ENCODE results near the gene DMPK. TPM values are rescaled to one million over a fixed set of nuclear protein-coding genes. Genes with fewer than 3 reads are reported as not detected.

The DMPK gene
- total RNA-seq, 4 donors from 2014 or later: 19.1 to 237 (median 69.2) TPM

DNA sequence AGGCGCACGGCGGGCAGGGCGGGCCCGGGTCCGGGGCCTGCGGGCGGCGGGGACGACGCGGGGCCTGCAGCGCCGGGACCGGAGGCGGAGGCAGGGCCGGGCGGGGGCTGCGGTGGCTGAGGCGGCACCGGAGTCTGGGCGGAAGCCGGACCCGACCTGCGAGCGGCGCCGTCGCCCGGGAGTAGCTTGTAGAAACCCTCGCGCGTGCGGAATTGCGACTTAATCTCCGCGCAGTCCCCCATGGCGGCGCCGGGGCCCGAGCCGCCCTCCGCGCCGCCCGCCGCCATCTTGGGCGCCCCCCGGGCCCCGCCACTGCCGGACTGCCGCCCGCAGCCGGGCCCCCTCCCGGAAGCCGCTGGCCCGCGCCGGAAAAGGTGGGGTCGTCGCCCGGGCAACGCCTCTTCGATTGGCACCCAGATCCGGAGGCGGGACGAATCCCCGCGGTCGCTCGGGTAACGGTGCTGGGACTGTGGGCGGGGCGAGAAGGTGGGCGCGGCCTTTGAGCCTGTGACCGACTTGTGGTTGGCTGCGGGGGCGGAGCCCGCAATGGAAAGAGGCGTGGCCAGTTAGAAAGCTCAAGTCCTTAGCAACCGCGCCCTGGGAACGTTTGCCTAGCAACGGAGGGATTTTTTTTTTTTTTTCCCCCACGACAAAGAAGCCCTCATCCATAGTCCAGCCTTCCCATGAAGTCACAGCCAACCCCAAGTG is 10.3 kb upstream of the DMPK start, which contains the start of gene DMWD:
DMWD (minus strand) TSS at position 376 of the 708 bp plus-strand sequence; CDS start at position 287, 89 bp downstream.
- WGBS, 2 donors (ENCODE audit: low coverage in 1 of 2): 1% methylated on average over 35 of the region's 86 CpGs; no CpG with 5 or more reads in 1 of the 2 donors
- in situ Hi-C loops (cut with MboI; ENCODE audit: low pct_ligation_motif_present in 1 of 4, low pct_unique_long_range_greater_than_20kb in 1 of 4, low sequenced_read_pairs in 3 of 4): no loop called here
- no peaks in the 10 kb centered on the region for H3K9me3 ChIP-seq
- intact Hi-C loops (cut with DNase I; ENCODE audit: low total_unique reads): no loop called here
- H3K27me3 ChIP-seq: peaks cover 4% of the 10 kb centered on the region
- peak; percentile 100 for DNase-seq
- peak within 1 kb of the TSS; percentile 66 to 98 (median 78) for H3K4me3 ChIP-seq
- peaks cover 14 to 25% (median 17%) of the 10 kb centered on the region in 4 donors for H3K4me1 ChIP-seq
- H3K36me3 ChIP-seq: peaks cover 0 to 5% (median 0%) of the 10 kb centered on the region in 4 donors
- peak within 1 kb of the TSS; percentile 78 to 92 (median 84) for H3K27ac ChIP-seq
- peak; percentile 60 to 71 (median 65) for TF ChIP-seq POLR2AphosphoS5 (IDR thresholded peaks at IDR 0.05)
- TF ChIP-seq CTCF (IDR thresholded peaks at IDR 0.05): no peak

DNA sequence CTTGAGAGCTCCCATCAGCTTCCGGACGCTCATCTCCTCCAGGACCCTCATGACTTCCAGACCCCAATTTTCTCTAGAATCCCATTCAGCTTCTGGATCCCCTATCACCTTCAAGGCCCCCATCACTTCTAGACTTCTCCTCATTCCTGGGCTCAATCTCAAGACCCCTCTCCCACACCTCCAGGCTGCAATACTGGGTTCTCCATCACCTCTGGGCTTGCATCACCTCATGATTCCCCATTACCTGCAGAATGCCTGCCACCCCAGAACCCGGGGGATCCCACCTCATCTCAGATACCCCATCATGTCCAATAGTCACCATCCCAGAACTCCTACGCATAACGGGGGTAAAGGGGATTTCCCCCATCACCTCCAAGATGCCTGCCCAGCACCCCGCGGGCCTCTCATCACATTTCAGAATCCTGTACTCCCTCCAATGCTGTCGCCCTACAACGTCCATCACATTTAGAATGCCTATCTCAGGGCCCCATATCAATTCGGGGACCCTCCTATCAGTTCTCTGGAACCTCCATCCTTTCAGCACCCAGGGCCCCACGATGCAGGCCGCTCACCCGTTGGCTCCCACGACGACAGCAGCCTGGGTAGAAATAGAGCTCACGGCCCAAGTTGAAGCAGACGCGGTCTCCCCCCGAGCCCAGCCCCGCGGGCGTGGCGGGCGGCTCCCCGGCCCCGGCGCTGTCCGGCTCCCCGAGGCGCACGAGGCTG is 9.6 kb upstream of the DMPK start:
- H3K4me3 ChIP-seq: peak overlapping the region; percentile 66 to 98 (median 78)
- H3K4me1 ChIP-seq: peaks cover 14 to 25% (median 17%) of the 10 kb centered on the region in 4 donors
- intact Hi-C loops (cut with DNase I; ENCODE audit: low total_unique reads) (no loop called here), in situ Hi-C loops (cut with MboI; ENCODE audit: low pct_ligation_motif_present in 1 of 4, low pct_unique_long_range_greater_than_20kb in 1 of 4, low sequenced_read_pairs in 3 of 4) (no loop called here)
- no peaks in the 10 kb centered on the region for H3K9me3 ChIP-seq
- H3K36me3 ChIP-seq: peaks cover 0 to 8% (median under 1%) of the 10 kb centered on the region in 4 donors
- H3K27me3 ChIP-seq: peaks cover 4% of the 10 kb centered on the region
- WGBS, 2 donors (ENCODE audit: low coverage in 1 of 2): 0 to 14% methylated on average over 2 to 16 of the region's 31 CpGs
- no peak for TF ChIP-seq POLR2A (IDR thresholded peaks at IDR 0.05)
- no peak for TF ChIP-seq EP300 (IDR thresholded peaks at IDR 0.05; ENCODE audit: low read depth)
- TF ChIP-seq CTCF (IDR thresholded peaks at IDR 0.05): no peak
- TF ChIP-seq POLR2AphosphoS5 (IDR thresholded peaks at IDR 0.05): no peak
- H3K27ac ChIP-seq: peak overlapping the region; percentile 78 to 92 (median 84)
- DNase-seq: no peak

- Histone ChIP-seq H3K4me1 (peaks cover 14 to 25% (median 17%) of the 10 kb centered on the region in 4 donors), H3K4me3 (no peak overlapping the region), H3K9me3 (no peaks in the 10 kb centered on the region), H3K27me3 (peaks cover 4% of the 10 kb centered on the region), H3K36me3 (peaks cover 0 to 17% (median 4%) of the 10 kb centered on the region in 4 donors), H3K27ac (no peak overlapping the region)
- intact Hi-C loops (cut with DNase I; ENCODE audit: low total_unique reads): no loop called here
- in situ Hi-C loops (cut with MboI; ENCODE audit: low pct_ligation_motif_present in 1 of 4, low pct_unique_long_range_greater_than_20kb in 1 of 4, low sequenced_read_pairs in 3 of 4): no loop called here
- DNase-seq: peak; percentile 28
- WGBS, 2 donors (ENCODE audit: low coverage in 1 of 2): 74 to 81% methylated on average over 5 to 8 of the region's 8 CpGs
- TF ChIP-seq POLR2AphosphoS5 (IDR thresholded peaks at IDR 0.05): no peak
- no peak for TF ChIP-seq CTCF (IDR thresholded peaks at IDR 0.05)
Measured at GRCh38 chr19:45790942-45791341, 8.7 kb upstream of the DMPK start.

GRCh38 chr19:45789035-45789786 is 6.9 kb upstream of the DMPK start:
- TF ChIP-seq POLR2A (IDR thresholded peaks at IDR 0.05): no peak
- TF ChIP-seq CTCF (IDR thresholded peaks at IDR 0.05): no peak
- no peak for TF ChIP-seq POLR2AphosphoS5 (IDR thresholded peaks at IDR 0.05)
- TF ChIP-seq EP300 (IDR thresholded peaks at IDR 0.05; ENCODE audit: low read depth): no peak
- intact Hi-C loops (cut with DNase I; ENCODE audit: low total_unique reads): no loop called here
- Histone ChIP-seq H3K27me3 (no peaks in the 10 kb centered on the region), H3K36me3 (peaks cover 0 to 17% (median 4%) of the 10 kb centered on the region in 4 donors), H3K9me3 (no peaks in the 10 kb centered on the region), H3K4me1 (peaks cover 18 to 32% (median 20%) of the 10 kb centered on the region in 4 donors), H3K4me3 (no peak overlapping the region), H3K27ac (no peak overlapping the region)
- WGBS, 2 donors (ENCODE audit: low coverage in 1 of 2): 77 to 96% methylated on average over 8 to 15 of the region's 15 CpGs
- in situ Hi-C loops (cut with MboI; ENCODE audit: low pct_ligation_motif_present in 1 of 4, low pct_unique_long_range_greater_than_20kb in 1 of 4, low sequenced_read_pairs in 3 of 4): no loop called here
- DNase-seq: no peak

All from transverse colon (tissue), 4 donors.